OCI-LY7 (cell line): ENCODE results near the gene CD1E. TPM values are rescaled to one million over a fixed set of nuclear protein-coding genes. Genes with fewer than 3 reads are reported as not detected.

Source experiments
- BruUV-seq: library from RNA; stranded (reverse); fragments of 400-500 nt; replicated peaks from 2 replicates; lab custom pipeline; 2021; lab: Mats Ljungman, UMichigan
- CTCF ChIA-PET: fragments of 300-600 bp; sonication (Branson Sonifier 250); formaldehyde crosslinking; loops from one replicate; lab custom pipeline; 2022; ENCODE audit warnings: antibody characterized with exemption; ENCODE audit not compliant: unreplicated experiment; lab: Charles Lee
- POLR2A ChIA-PET: fragments of 300-600 bp; sonication (Branson Sonifier 250); formaldehyde crosslinking; loops from one replicate; lab custom pipeline; 2022; ENCODE audit warnings: antibody characterized with exemption; lab: Charles Lee
- DNase-seq: peaks from one replicate; pipeline ENCODE4 v3.0.0-alpha.2; 2015; ENCODE audit warnings: low spot score
- H2AFZ ChIP-seq: fragments of 200-600 bp; sonication (generic), shearing (Covaris generic); 2 replicates; pipeline ENCODE4 v1.6.1; 2014; ENCODE audit warnings: mild to moderate bottlenecking, antibody characterized with exemption, low read length, moderate library complexity
- H3K27ac ChIP-seq: fragments of 200-600 bp; sonication (generic); 2 replicates; pipeline ENCODE4 v1.5.1; 2014; ENCODE audit warnings: mixed run types, low read depth, mild to moderate bottlenecking, moderate library complexity, low read length, inconsistent platforms; ENCODE audit not compliant: poor library complexity, severe bottlenecking
- H3K36me3 ChIP-seq: fragments of 200-600 bp; sonication (generic); 2 replicates; pipeline ENCODE4 v1.6.1; 2014; ENCODE audit warnings: mild to moderate bottlenecking, antibody characterized with exemption, low read length, moderate library complexity, mixed read lengths; ENCODE audit not compliant: insufficient read depth
- H3K4me1 ChIP-seq: fragments of 200-600 bp; sonication (generic); 2 replicates; pipeline ENCODE4 v1.5.1; 2014; ENCODE audit warnings: mild to moderate bottlenecking, low read length; ENCODE audit not compliant: insufficient read depth, poor library complexity, severe bottlenecking
- H3K4me2 ChIP-seq: fragments of 200-600 bp; sonication (generic); 2 replicates; pipeline ENCODE4 v1.6.1; 2014; ENCODE audit warnings: mild to moderate bottlenecking, low read length
- H3K4me3 ChIP-seq: fragments of 200-600 bp; sonication (generic); 2 replicates; pipeline ENCODE4 v1.5.1; 2014; ENCODE audit warnings: mild to moderate bottlenecking, low read depth, low read length; ENCODE audit not compliant: poor library complexity, severe bottlenecking
- H3K79me2 ChIP-seq: fragments of 200-600 bp; sonication (generic); 2 replicates; pipeline ENCODE4 v1.6.1; 2016; ENCODE audit warnings: low read depth, mild to moderate bottlenecking, low read length, moderate library complexity, mixed read lengths; ENCODE audit not compliant: insufficient read depth
- H3K9me2 ChIP-seq: fragments of 200-600 bp; sonication (generic); 2 replicates; pipeline ENCODE4 v1.6.1; 2016; ENCODE audit warnings: mild to moderate bottlenecking, low read length, mixed read lengths; ENCODE audit not compliant: insufficient read depth
- H3K9me3 ChIP-seq: fragments of 200-600 bp; sonication (generic); 2 replicates; pipeline ENCODE4 v1.6.1; 2014; ENCODE audit warnings: mild to moderate bottlenecking, mixed run types, low read length, mixed read lengths
- H4K20me1 ChIP-seq: fragments of 200-600 bp; sonication (generic); 2 replicates; pipeline ENCODE4 v1.6.1; 2014; ENCODE audit warnings: mild to moderate bottlenecking, antibody characterized with exemption, low read length, moderate library complexity, mixed read lengths; ENCODE audit not compliant: insufficient read depth
- CTCF ChIP-seq: fragments of 200-600 bp; sonication (generic); conservative IDR thresholded peaks from 2 replicates; pipeline ENCODE4 v1.5.1; 2014; ENCODE audit warnings: mild to moderate bottlenecking, antibody characterized with exemption, low read length, moderate library complexity, mixed read lengths
- EZH2phosphoT487 ChIP-seq: fragments of 200-600 bp; sonication (generic); IDR thresholded peaks from 2 replicates; pipeline ENCODE4 v1.6.1; 2018; ENCODE audit warnings: low read depth, borderline replicate concordance, mild to moderate bottlenecking, mixed run types, antibody characterized with exemption, low read length, moderate library complexity, mixed read lengths
- intact Hi-C: fragments of 100-400 bp; cut with micrococcal nuclease; formaldehyde crosslinking; loops from one replicate; pipeline ENCODE4 v1.10.0; 2022; ENCODE audit not compliant: unreplicated experiment
- total RNA-seq, 2 experiments: library from RNA; depleted of rRNA in 1 of 2; stranded (reverse); fragments of >200 nt in 1 of 2; shearing (Covaris generic) in 1 of 2; gene quantifications; 2 replicates each; pipeline ENCODE4 v1.2.3, GENCODE V29; 2014 to 2022

CD1E gene
- total RNA-seq, 2 experiments from 2014 or later: not detected

- TF ChIP-seq CTCF (no peak), EZH2phosphoT487 (no peak)
- Histone ChIP-seq H3K36me3 (no peaks in the 10 kb centered on the region), H3K27ac (no peak overlapping the region), H3K4me2 (no peak overlapping the region), H3K9me2 (no peaks in the 10 kb centered on the region), H4K20me1 (no peaks in the 10 kb centered on the region), H3K9me3 (no peaks in the 10 kb centered on the region), H2AFZ (no peak overlapping the region), H3K79me2 (no peaks in the 10 kb centered on the region), H3K4me3 (no peak overlapping the region), H3K4me1 (no peaks in the 10 kb centered on the region)
- no TSS peak for BruUV-seq
- CTCF ChIA-PET: no interaction called here
- DNase-seq: no peak
- POLR2A ChIA-PET: interaction anchor here (0.7 to 1.1 kb wide), 2 partner anchors 10 to 1217 kb away, joined by 3 read pairs; no protein-coding TSS in a partner anchor
- intact Hi-C loops: no loop called here
Observed at GRCh38 chr1:158393476-158393875, 39.8 kb downstream of the CD1E start.

- ChIA-PET CTCF (no interaction called here), POLR2A (no interaction called here)
- Histone ChIP-seq H3K4me2 (no peak overlapping the region), H4K20me1 (no peaks in the 10 kb centered on the region), H3K79me2 (no peaks in the 10 kb centered on the region), H3K9me2 (no peaks in the 10 kb centered on the region), H3K4me1 (no peaks in the 10 kb centered on the region), H2AFZ (no peak overlapping the region), H3K36me3 (no peaks in the 10 kb centered on the region), H3K27ac (no peak overlapping the region), H3K9me3 (no peaks in the 10 kb centered on the region), H3K4me3 (no peak overlapping the region)
- intact Hi-C loops: no loop called here
- TF ChIP-seq EZH2phosphoT487 (no peak), CTCF (no peak)
- no peak for DNase-seq
- no TSS peak for BruUV-seq
Observed at GRCh38 chr1:158396646-158397045, 43.0 kb downstream of the CD1E start.

- BruUV-seq: no TSS peak
- H3K9me2 ChIP-seq: no peaks in the 10 kb centered on the region
- DNase-seq: no peak
- TF ChIP-seq CTCF (no peak), EZH2phosphoT487 (no peak)
- H3K4me3 ChIP-seq: no peak within 1 kb of the TSS
- no peaks in the 10 kb centered on the region for H3K9me3 ChIP-seq
- H3K4me2 ChIP-seq: no peak within 1 kb of the TSS
- H3K36me3 ChIP-seq: no peaks in the 10 kb centered on the region
- intact Hi-C loops: no loop called here
- ChIA-PET POLR2A (interaction anchor here (0.7 kb wide), 1 partner anchor 264 kb away, joined by 3 read pairs; no protein-coding TSS in a partner anchor), CTCF (no interaction called here)
- no peak within 1 kb of the TSS for H3K27ac ChIP-seq
- H3K4me1 ChIP-seq: no peaks in the 10 kb centered on the region
- no peaks in the 10 kb centered on the region for H4K20me1 ChIP-seq
- H3K79me2 ChIP-seq: no peaks in the 10 kb centered on the region
- H2AFZ ChIP-seq: no peak within 1 kb of the TSS
Observed at GRCh38 chr1:158398818-158399514, 45.3 kb downstream of the CD1E start, which contains the start of gene OR10T2. Gene OR10T2 (minus strand): TSS chr1:158399466. CDS start chr1:158399466, 0 bp downstream.
